ENCODE data around the gene COL9A1.

GRCh38 chr6:70272071-70272470, 30.8 kb downstream of the COL9A1 start:
- TF ChIP-seq, protein P1, sequence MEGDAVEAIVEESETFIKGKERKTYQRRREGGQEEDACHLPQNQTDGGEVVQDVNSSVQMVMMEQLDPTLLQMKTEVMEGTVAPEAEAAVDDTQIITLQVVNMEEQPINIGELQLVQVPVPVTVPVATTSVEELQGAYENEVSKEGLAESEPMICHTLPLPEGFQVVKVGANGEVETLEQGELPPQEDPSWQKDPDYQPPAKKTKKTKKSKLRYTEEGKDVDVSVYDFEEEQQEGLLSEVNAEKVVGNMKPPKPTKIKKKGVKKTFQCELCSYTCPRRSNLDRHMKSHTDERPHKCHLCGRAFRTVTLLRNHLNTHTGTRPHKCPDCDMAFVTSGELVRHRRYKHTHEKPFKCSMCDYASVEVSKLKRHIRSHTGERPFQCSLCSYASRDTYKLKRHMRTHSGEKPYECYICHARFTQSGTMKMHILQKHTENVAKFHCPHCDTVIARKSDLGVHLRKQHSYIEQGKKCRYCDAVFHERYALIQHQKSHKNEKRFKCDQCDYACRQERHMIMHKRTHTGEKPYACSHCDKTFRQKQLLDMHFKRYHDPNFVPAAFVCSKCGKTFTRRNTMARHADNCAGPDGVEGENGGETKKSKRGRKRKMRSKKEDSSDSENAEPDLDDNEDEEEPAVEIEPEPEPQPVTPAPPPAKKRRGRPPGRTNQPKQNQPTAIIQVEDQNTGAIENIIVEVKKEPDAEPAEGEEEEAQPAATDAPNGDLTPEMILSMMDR (IDR thresholded peaks at IDR 0.05), result no peak
- no peak for TF ChIP-seq POLR2A (IDR thresholded peaks at IDR 0.05)
